Astrocyte (in vitro differentiated cells and primary cell): Measurements from ENCODE around the gene OR51B4.

Experiments used
- CTCF ChIP-seq: IDR thresholded peaks from 2 replicates; pipeline ENCODE4 v1.5.1; 2011; ENCODE audit warnings: low read depth, mild to moderate bottlenecking, inconsistent platforms, low read length, moderate library complexity; ENCODE audit not compliant: insufficient read depth
- EZH2 ChIP-seq: IDR thresholded peaks from 2 replicates; pipeline ENCODE4 v1.6.1; 2012; ENCODE audit warnings: mild to moderate bottlenecking, low read length, inconsistent platforms; ENCODE audit not compliant: insufficient read depth

DNA sequence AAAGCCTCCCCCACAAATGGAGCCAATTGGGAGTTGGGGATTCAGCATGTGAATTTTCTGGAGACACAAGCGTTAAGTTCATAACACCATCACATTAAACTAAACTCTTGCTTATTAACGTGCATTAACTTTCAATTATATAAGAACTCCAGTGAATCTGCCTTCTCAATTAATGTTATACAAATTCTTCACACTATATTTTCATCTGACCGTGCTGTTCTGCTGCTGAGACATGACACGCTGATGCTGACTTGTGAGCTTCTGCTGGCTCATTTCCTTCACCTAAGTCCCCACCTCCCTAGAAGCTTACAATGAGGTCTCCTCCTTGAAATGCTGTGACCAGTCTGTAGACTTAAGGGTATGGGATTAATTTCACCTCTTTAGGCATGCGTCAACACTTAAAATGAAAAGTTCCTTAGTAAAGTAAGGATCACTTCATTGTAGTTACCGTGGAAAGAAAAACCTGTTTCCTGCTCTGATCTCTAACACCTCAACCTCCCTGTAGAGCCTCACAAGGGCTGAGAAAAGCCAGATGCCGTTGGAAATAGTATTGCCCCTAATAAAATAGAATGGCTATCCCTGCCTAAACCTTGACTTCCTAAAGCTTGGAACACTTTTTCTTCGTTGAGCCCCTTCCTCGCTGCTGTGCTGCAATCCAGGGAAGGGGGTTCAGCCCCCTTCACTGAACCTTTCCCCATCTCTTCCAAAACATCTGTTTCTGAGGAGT is 49.4 kb downstream of the OR51B4 start:
- no peak for TF ChIP-seq CTCF
- TF ChIP-seq EZH2: no peak
